HG02981 (cell line): Measurements from ENCODE around the gene ARHGAP42.

Experiments
- ATAC-seq: cut with Tn5 transposase; IDR thresholded peaks from one replicate; pipeline ENCODE4 v1.9.1; 2021; ENCODE audit warnings: mild to moderate bottlenecking, moderate library complexity; ENCODE audit not compliant: unreplicated experiment

Gene ARHGAP42

DNA sequence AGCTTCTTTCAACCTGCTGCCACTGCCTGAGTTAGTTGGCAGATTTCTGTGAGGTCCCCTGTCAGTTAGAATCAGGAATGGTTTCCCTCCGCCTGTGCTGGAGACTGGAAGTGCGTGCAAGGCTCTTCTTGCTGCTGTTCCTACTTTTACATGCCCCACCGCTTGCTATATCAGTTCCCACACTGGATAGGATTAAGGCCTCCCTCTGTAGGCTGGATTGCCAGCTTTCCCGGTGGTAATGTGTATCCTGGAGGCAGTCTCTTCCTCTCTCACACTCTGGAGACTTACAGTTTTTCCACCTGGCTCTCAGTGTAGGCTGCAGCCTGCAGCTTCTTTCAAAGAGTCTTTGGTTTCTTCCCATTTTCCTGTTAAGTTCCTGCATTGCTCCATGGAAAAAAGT, 66.5 kb downstream of the ARHGAP42 start:
- no peak for ATAC-seq

DNA sequence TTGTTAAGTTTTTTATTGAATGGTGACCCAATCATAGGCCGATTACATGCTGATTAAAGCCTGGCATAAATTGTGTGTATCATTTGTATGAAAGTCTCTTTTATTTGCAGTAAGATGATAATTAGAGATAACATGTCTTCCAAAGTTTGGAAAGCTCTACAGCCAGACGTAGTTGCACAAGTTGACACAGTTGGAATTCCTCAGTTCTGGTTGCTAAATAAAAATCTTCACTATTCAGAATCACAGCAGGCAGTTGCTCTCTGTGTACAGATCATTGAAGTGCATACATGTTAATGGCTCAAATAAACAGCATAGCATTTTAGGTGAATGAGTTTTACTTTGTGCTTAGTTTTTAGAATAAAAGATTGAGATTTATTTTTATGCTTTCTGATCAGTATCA, 69.5 kb downstream of the ARHGAP42 start:
- ATAC-seq: no peak

DNA sequence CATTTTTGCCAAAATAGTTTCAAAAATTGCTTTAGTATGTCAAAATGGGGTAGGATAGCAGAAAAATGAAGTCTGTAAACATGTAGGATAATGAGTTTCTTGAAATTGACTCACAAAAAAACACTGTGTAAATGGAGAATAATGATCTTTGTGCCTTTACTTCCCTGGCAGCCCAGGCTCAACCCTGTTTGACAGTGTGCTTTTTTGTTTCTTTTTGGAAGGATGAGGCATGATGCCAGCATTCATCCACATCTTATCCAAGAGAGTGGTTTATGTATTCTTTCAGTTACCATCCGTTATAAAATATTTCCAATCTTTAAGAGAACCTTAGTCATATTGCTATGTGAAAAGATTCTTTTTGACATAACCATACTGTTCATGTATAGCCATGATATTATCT, 70.6 kb downstream of the ARHGAP42 start:
- ATAC-seq: no peak

DNA sequence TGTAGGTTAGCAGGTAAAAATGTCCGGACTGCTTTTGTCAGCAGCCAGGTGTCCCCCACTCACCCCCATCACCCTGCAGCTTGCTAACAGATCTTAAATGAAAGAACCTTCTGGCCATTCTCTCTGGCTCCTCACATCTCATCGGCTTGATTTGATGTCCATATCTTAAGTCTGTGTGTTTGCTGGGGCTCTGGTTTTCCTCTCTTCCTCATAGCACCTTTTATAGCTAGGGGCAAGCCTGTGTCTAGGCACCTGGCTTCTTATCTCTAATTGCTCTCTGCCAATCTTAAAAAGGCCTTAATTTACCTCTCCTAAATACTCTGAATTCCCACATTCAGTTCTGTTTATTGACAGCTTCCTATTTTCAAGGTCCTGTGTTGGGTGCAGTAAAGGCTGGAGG, 72.0 kb downstream of the ARHGAP42 start:
- no peak for ATAC-seq

DNA sequence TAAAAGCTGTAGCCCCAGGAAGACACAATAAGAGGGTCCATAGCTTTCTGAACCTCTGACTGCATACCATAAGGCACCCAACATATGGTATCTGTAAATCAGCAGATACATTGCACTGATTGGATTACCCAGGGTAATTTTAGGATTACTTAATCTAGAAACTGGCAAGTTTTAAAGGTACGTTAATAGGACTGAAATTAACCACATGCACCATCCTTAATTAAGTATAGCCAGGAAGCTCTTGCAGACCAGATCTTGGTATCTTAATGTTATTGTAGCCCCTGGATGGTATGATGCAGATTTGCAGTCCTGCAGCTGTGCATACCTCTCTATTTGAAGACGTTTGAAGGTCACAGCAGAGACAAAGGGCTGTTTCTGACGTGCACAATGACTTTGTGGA, 72.8 kb downstream of the ARHGAP42 start:
- ATAC-seq: no peak

DNA sequence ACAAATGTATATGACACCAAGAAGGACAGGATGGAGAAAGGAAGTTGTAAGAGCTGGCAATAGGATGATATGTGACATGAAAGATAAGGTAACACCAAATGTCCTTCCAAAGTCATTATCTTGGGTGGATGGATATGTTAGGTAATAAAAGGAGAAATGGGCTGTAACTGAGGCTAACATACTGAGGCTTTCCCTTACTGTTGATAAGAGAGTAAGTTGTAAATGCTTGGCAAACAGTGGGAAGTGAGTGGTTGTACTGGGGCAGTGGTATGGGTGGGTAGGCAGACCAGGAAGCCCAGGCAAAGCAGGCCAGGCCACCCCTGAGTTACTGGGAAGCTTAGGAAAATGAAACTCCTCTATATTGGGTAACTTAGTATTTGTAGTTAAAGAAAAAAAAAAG, 73.7 kb downstream of the ARHGAP42 start:
- ATAC-seq: no peak

DNA sequence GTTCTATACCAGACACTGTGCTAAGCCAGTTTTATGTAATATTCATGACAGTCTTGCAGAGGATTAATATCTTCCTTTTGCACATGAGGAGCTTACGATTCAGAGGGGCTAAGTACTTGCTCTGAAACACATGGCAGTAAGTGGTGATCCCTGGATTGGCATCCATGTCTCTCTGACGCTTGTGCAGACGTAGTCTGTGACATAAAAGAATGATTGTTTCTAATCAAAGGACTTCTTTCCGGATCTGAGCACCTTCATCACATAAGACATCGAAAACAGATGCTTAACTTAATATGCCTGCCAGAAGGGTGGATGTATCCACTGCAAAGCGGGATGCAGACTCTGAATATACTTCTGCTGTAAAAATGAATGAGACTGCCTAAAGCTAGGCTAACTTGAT, 74.8 kb downstream of the ARHGAP42 start:
- no peak for ATAC-seq

DNA sequence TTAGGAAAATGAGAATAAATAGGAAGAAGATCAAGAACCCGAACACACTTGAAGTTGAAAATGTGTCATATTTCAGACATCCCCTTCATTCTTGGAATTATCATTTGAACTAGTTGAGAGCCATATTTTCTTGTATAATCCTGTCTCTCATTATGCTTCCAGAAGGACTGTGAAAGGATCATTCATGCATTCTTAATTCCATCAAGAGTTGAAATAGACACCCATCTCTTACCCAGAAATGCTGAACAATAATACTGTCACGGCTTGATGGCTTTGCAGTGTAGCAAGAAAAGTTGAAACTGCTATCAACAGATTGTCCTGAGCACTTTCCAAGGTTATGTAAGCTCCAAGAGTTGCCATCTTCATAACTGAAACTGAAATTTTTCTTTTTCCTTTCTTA, 79.7 kb downstream of the ARHGAP42 start:
- no peak for ATAC-seq

DNA sequence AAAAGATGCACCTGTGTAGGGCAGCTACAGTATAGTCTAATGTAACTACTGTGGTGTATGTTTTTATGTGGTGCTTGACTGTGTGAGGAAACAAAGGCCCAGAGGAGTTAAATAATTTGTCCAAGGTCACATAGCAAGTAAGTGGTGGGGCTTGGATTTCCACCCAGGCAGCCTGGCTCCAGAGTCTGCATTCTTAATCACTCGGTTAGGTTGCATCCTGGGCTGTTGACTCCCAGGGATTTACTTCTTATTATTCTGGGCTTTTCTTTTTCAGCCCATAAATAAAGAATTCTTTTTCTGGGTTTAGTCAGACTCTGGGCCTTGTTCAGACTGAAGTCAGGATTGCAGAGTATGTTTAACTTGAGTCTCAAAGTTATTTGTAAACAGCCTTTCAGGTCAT, 82.1 kb downstream of the ARHGAP42 start:
- ATAC-seq: no peak

DNA sequence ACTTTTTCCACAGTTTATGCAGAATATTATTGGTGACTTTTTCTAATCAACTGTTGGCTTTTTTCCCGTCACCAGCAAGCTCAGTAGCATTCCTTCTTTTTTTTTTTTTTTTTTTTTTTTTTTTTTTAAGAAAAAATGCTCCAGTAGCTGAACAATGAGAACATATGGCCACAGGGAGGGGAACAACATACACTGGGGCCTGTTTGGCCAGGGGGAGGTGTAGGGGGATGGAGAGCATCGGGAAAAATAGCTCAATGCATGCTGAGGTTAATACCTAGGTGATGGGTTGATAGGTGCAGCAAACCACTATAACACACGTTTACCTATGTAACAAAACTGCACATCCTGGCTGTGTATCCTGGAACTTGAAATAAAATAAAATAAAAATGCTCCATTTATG, 82.5 kb downstream of the ARHGAP42 start:
- ATAC-seq: no peak

DNA sequence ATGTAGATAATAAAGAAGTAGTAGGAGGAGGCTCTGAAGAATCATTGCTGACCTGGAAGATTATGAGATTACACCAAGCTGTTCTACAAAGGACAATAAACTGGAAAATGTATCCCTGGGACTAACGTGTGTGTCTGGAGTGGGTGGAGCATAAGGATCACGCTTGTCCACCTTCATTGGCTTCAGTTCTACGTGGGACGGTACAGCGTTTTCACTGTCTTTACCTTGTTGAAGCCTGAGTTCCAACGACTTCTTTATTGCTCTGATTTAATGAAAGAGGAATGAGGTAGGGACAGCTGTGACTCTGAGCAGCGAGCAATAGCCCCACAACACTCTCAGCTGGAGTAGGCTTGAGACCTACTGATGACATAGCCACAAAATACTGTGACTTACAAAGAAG, 87.0 kb downstream of the ARHGAP42 start:
- ATAC-seq: no peak

DNA sequence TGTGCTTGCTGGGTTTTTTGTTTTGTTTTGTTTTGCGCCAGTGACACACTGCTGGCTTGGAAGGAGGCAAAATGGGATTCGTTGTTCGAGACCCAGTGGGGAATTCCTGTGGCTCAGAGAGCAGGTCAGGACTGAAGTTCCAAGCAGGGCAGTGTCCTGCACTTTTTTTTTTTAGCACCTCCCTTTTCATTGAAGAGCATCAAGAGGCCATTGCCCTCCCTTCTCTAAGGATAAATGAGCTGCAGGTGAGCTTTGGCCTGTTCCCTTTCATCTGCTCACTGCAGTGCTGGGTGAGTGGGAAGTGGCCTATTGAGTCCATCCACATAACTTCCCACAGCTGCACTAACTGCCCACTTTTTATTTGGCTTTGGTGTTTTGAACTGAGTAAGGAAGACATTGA, 87.8 kb downstream of the ARHGAP42 start:
- ATAC-seq: no peak

DNA sequence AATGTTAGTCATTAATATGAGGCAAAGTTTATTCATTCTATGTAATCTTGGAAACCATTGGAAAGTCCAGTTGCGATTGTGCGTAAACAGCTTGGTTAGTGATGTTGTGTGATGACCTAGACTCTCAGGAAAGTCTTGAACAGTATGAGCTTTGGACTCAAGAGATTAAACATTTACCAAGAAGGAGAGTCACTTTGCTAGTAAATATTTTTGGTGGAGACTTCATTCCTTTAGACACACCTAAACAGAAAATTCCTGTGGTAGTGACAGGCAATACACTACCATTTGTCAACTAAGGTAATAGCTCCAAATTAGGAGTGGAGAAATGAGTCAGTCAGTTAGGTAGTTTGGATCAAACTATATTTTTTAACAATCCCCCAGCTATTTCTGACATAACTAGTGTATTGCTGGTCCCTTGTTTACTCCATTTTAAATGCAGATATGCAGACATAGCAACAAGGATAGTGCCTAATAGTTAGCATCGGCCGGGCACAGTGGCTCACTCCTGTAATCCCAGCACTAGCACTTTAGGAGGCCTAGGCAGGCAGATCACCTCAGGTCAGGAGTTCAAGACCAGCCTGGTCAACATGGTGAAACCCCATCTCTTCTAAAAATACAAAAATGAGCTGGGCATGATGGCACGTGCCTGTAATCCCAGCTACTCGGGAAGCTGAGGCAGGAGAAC, 89.3 kb downstream of the ARHGAP42 start:
- no peak for ATAC-seq

DNA sequence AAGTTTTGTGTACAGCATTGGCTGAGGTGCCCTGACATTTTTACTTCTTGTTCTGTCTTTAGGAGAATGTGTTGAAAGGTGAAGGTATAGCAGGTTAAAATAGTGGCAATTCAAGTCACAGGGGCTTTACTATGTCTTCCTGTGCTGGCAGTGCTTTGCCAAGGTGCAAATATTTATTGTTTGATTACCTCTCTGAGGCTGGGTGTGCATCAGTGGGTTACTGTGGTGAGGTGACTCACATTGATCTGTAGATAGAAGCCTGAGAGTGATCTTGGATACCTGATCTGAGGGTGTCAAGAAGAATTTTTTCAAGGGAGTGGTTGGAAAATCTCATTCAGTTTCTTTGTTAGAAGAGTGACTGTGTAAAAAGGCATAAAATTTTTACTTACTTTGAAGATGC, 90.0 kb downstream of the ARHGAP42 start:
- ATAC-seq: no peak

DNA sequence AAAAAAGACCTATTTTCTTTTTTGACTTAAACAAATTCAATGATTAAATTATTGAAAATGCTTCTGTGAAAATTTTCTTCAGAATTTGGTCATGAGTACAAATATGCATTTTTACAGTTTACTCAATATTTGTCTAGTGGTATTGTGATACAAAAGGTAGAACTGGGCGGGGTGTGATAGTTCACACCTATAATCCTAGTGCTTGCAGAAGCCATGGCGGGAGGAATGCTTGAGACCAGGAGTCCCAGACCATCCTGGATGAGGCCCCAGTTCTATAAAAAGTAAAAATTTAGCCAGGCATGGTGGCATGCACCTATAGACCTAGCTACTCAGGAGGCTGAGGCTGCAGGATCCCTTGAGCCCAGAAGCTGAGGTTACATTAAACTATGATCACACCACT, 90.6 kb downstream of the ARHGAP42 start:
- no peak for ATAC-seq

DNA sequence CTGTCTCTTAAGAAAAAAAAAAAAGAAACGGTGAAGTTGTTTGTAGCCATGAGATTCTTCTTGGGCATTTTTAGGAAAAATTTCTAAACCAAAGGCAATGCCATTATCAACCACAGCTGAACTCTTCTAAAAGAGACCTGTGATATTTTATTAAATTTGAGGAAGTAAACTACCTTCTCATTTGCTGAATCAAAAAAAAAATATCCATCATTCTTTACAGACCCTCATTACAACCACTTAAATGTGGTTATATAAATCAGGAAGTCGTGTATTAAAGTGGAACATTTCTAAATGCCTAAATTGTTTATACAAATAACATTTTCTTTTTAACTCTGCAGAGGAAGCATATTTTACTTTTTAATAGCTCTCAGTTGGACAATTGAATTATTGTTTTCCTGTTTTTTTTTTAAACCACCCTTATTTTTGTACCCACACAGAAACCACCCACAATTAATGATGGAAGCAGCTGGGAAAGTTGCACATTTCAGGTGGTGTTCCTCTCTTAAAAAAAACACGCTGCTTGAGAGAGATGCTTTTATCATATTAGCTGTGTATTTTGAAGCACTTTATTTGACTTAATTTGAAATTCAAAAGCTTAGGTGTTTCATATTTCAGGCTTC, 91.2 kb downstream of the ARHGAP42 start:
- ATAC-seq: no peak

DNA sequence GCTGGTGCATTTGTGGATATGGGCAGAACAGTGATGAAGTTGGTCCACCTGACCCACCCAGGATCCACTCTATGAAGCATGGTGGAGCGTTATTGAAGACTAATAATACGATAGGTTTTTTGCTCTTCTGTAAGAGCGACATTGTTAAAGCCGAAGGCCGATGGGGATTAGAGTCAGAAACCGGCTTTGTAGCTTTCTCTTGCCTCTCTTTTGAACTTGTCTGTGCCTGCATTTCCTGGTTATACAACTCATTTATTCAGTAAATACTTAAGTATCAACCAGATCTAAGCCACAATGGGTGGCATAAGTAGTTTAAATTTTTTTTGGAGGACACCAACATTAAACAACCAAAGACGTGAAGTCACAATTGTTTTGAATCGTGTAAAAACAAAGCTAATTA, 93.4 kb downstream of the ARHGAP42 start:
- ATAC-seq: no peak

DNA sequence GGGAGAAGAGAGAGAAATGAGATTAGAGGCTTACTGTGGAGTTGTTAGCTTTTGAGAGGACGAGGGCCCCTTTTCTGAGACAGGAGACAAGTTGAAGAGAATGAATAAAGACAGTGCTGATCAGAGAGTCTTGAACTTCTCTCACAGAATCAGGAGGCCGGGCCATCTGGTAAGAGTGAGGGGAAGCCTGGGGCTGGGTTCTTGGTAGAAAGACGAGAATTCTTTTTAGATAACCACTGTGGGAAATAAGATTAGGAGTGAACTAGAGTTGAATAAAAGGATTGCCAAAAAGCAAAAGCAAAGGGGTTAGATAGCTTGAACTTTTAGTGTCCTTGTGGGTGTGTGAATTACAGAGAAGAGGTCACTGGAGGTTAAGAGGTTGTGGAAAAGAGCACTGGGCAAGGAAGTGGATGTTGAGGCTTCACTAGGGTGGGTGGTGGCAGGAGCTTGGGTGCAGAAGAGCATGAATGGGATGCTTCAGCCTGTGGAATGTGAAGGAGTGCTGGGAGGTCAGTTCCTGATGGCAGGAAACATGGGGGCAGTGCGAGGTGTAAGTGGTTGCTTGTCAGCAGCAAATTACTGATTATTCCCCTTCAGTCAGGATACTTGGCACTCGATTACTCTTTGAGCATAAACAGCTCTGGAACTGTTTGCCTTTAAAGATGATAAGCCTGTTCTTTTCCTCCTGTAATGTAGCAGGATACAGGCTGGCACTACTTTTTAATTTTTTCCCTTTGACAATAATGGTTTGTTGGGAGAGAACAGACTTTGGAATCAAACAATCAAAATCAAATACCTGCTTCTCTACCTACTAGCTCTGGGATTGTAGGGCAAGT, 98.3 kb downstream of the ARHGAP42 start:
- no peak for ATAC-seq

DNA sequence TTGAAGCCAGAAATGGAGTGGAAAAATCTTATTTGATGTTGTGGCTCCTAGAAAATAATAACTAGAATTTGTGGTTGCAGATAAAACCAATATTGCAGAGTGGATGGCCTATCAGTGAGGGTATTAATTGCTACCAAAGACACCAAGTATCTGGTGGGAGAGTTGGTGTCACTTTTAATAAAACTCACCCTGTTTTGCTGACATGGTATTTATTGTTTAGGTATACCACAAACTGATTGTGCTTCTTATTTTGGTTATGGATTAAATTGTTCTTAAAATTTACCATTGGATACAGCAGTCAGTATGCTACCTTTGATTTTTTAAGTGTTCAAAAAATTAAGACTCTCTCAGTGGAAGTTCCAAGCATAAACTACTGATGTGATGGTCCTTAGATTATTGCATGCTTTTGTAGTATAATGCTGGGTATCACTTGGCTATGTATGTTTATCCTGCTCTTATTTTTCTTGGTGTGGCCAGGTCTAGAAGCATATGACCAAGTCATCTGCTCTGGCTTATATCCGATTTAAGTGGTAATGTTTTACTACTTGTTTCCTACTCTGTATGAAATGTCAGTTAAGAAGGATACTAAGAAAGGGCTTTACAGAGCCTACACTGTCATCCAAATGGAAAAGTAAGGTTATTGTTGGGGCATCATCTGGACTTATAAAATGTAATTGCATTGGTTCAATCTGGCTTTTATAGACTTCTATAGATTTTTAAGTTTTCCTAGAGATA, 101.6 kb downstream of the ARHGAP42 start:
- ATAC-seq: no peak

DNA sequence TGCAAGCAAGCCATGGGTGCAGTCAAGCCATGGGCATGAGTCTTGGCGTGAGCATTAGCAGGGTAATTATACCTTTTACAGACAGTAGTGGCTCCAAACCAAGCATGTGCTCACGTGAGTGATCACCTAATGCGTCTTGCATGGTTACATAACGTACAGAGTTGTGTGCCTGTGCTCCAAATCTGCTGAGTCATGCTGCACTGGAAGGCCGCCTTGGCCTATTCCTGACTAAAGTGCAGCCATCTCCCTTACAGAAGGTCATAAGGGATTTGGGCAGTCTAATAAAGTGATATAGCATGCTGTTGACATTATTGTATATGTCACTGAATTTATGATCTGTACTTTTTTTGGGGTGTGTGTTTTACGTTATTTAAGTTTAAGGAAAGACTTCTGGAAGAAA, 102.4 kb downstream of the ARHGAP42 start:
- no peak for ATAC-seq

DNA sequence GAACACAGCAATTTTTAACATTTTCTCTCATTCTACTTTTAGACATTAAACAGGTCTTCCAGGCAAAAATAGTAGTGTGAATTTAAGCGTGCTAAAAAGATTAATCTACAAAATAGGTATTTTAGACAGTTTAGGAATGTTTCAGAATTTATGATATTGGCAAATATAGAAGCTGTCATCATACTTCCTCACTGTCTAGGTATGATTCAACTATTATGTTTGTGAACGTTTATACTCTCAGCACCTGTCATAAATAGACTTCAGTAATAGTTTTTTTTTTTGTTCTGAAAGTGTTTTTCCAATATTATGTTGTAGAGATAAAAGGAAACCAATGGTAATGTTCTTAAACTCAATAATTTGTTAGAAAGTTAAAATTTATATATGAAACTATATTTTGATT, 103.0 kb downstream of the ARHGAP42 start:
- ATAC-seq: no peak
